ENCODE measurements around the gene MT1HL1. TPM values are rescaled to one million over a fixed set of nuclear protein-coding genes. Genes with fewer than 3 reads are reported as not detected.

Gene MT1HL1
- total RNA-seq, 1 experiment from 2014 or later: not detected

- no peak overlapping the region for H3K14ac ChIP-seq (ENCODE audit: insufficient read depth, low read length)
- no peaks in the 10 kb centered on the region for H3K9me3 ChIP-seq (ENCODE audit: control insufficient read depth, low read depth, low read length)
- no peak overlapping the region for H3K56ac ChIP-seq (ENCODE audit: insufficient read length, low read depth, low read length)
- H4K91ac ChIP-seq (ENCODE audit: insufficient read length, low read depth, low read length): no peak overlapping the region
- Mint-ChIP-seq H3K27ac (no peak overlapping the region), H3K9me3 (no peaks in the 10 kb centered on the region), H3K4me1 (peaks cover 43 to 52% of the 10 kb centered on the region in 2 experiments), H3K36me3 (ENCODE audit: insufficient read depth in 1 of 3, low read depth in 3 of 3) (peaks cover 0 to 4% (median 3%) of the 10 kb centered on the region in 3 experiments; a peak in 3 of 7 replicates), H3K27me3 (ENCODE audit: low read depth) (no peaks in the 10 kb centered on the region), H3K4me3 (no peak overlapping the region)
- H3K4ac ChIP-seq (ENCODE audit: low read depth, low read length): no peak overlapping the region
- H2BK15ac ChIP-seq (ENCODE audit: low read depth, low read length): no peak overlapping the region
- no peak overlapping the region for H3K18ac ChIP-seq (ENCODE audit: insufficient read length, low read depth, low read length)
- H3T11ph ChIP-seq (ENCODE audit: low read length): no peak overlapping the region
- no peak overlapping the region for H2BK20ac ChIP-seq (ENCODE audit: low read depth, low read length, poor library complexity, severe bottlenecking)
- H3K23me2 ChIP-seq (ENCODE audit: insufficient read length, low read depth, low read length, poor library complexity, severe bottlenecking): no peaks in the 10 kb centered on the region
- no peak for DNase-seq
- H2AFZ ChIP-seq (ENCODE audit: low read length): no peak overlapping the region
- no peak overlapping the region for H3K9ac ChIP-seq (ENCODE audit: extremely low read depth, insufficient read length, low read length)
- no peaks in the 10 kb centered on the region for H3K79me1 ChIP-seq (ENCODE audit: insufficient read depth, low read depth, low read length, poor library complexity, severe bottlenecking)
- H3K4me2 ChIP-seq (ENCODE audit: insufficient read depth, insufficient read length, low read length): no peak overlapping the region
- TF ChIP-seq CTCF (conservative IDR thresholded peaks at IDR 0.05): no peak
- H4K5ac ChIP-seq (ENCODE audit: insufficient read length, low read depth, low read length): no peak overlapping the region
- no peak overlapping the region for H4K8ac ChIP-seq (replicated peaks; ENCODE audit: insufficient read length, low read depth, low read length)
- H3K79me2 ChIP-seq (ENCODE audit: insufficient read depth, low read length): no peaks in the 10 kb centered on the region
- WGBS (ENCODE audit: extremely low coverage, insufficient read length, low lambda C conversion rate): no CpG with 5 or more reads among the region's 5 CpGs
- H3K23ac ChIP-seq (ENCODE audit: insufficient read length, low read depth, low read length): no peak overlapping the region
- no peak overlapping the region for H2BK120ac ChIP-seq (ENCODE audit: low read depth, low read length, poor library complexity, severe bottlenecking)
- no peaks in the 10 kb centered on the region for H4K20me1 ChIP-seq (ENCODE audit: control insufficient read depth, insufficient read depth, insufficient read length)
- H2AK5ac ChIP-seq (ENCODE audit: insufficient read length, low read length): no peak overlapping the region
- H2BK12ac ChIP-seq (ENCODE audit: insufficient read length, low read depth, low read length): no peak overlapping the region
- no peak overlapping the region for H2BK5ac ChIP-seq (ENCODE audit: insufficient read length, low read length)
- peaks cover 6% of the 10 kb centered on the region; the same call in 1 of the 2 replicates for H3K4me1 ChIP-seq (ENCODE audit: insufficient read depth, low read length)
- H3K27me3 ChIP-seq (ENCODE audit: insufficient read depth, low read length): no peaks in the 10 kb centered on the region
- H3K27ac ChIP-seq (ENCODE audit: insufficient read length, low read depth, low read length): no peak overlapping the region
These were observed 8.1 kb upstream of the MT1HL1 start for GRCh38 chr1:237012361-237012760.
